ENCODE results near the gene RNF227.

DNA sequence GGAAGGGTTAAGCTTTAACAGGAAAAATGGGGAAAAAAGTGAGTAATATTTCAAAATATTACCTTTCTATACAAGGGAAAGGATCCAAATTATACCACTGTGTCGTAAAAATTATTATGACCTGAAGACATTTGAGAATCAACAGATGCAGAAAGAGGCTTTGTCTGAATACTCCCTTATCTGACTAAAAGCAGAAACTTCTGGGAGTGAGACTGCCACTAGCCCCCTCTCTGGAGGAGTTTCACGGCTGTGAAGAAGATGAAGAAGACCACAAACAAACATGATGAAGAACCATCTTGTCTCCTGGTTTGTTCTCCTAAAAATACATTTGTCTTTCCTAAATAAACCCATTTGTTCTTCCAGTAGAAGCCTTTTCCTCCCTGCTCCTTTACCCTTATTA is 45.3 kb upstream of the RNF227 start:
- no peak for TF ChIP-seq CTCF (IDR thresholded peaks at IDR 0.05)
- TF ChIP-seq POLR2A (IDR thresholded peaks at IDR 0.05), result no peak
